H1 (cell line): ENCODE results near the gene SSH2. TPM values are rescaled to one million over a fixed set of nuclear protein-coding genes. Genes with fewer than 3 reads are reported as not detected.

ENCODE experiments used
- CTCF ChIA-PET: fragments of 300-600 bp; sonication (Branson Sonifier 250); formaldehyde crosslinking; loops from one replicate; lab custom pipeline; 2021; ENCODE audit not compliant: partially characterized antibody; lab: Charles Lee
- POLR2A ChIA-PET: fragments of 300-600 bp; sonication (Branson Sonifier 250); formaldehyde crosslinking; loops from one replicate; lab custom pipeline; 2021; ENCODE audit warnings: inconsistent platforms; ENCODE audit not compliant: partially characterized antibody; lab: Charles Lee
- DNase-seq, 2 experiments: peaks; one replicate each; pipeline versions ENCODE4 v3.0.0 to v3.0.0-alpha.2; 2010 to 2022; ENCODE audit warnings: low spot score in 2 of 2, low read depth in 1 of 2, mixed read lengths in 1 of 2
- FAIRE-seq: peaks from 2 replicates; lab custom pipeline; 2011; peaks lifted over from hg19 to GRCh38; lab: Jason Lieb, UNC
- H2AFZ ChIP-seq: 2 replicates; pipeline ENCODE4 v1.8.1; 2012; ENCODE audit warnings: low read length, inconsistent platforms
- H2AK5ac ChIP-seq: 2 replicates; pipeline ENCODE4 v1.6.1; 2013; ENCODE audit warnings: low read depth, low read length
- H2BK120ac ChIP-seq: replicated peaks from 2 replicates; pipeline ENCODE3; 2013; ENCODE audit warnings: low read depth, low read length, inconsistent platforms
- H2BK12ac ChIP-seq: 2 replicates; pipeline ENCODE4 v1.6.1; 2013; ENCODE audit warnings: low read depth, low read length
- H2BK15ac ChIP-seq: 2 replicates; pipeline ENCODE4 v1.6.1; 2013; ENCODE audit warnings: low read length
- H2BK20ac ChIP-seq: 2 replicates; pipeline ENCODE4 v1.6.1; 2013; ENCODE audit warnings: low read length
- H2BK5ac ChIP-seq: 2 replicates; pipeline ENCODE4 v1.6.1; 2013; ENCODE audit warnings: low read depth, low read length
- H3K14ac ChIP-seq: 2 replicates; pipeline ENCODE4 v1.6.1; 2013; ENCODE audit warnings: inconsistent platforms; ENCODE audit not compliant: insufficient read length
- H3K18ac ChIP-seq: 2 replicates; pipeline ENCODE4 v1.6.1; 2013; ENCODE audit warnings: low read length; ENCODE audit errors: extremely low read depth
- H3K23ac ChIP-seq: 2 replicates; pipeline ENCODE4 v1.6.1; 2013; ENCODE audit warnings: inconsistent platforms; ENCODE audit not compliant: insufficient read length
- H3K23me2 ChIP-seq: 2 replicates; pipeline ENCODE4 v1.6.1; 2013; ENCODE audit warnings: low read depth, low read length
- H3K27ac ChIP-seq: 2 replicates; pipeline ENCODE4 v1.6.1; 2011; ENCODE audit warnings: low read depth, low read length, inconsistent platforms
- H3K27me3 ChIP-seq, 4 experiments: replicated peaks in 1 of 4; 1 replicate in 1 of 4; 2 replicates in 3 of 4; pipeline versions ENCODE4 v1.6.1 to v1.8.1; 2011 to 2013; ENCODE audit warnings: low read length in 3 of 4, mild to moderate bottlenecking in 3 of 4, inconsistent platforms in 2 of 4, mixed read lengths in 2 of 4, moderate library complexity in 1 of 4; ENCODE audit not compliant: control insufficient read depth in 3 of 4, insufficient read depth in 3 of 4; ENCODE audit errors: extremely low read depth in 1 of 4
- H3K36me3 ChIP-seq, 4 experiments: 2 replicates each; pipeline versions ENCODE4 v1.6.1 to v1.8.1; 2011 to 2013; ENCODE audit warnings: mild to moderate bottlenecking in 4 of 4, low read length in 3 of 4, moderate library complexity in 2 of 4, control low read depth in 1 of 4, inconsistent platforms in 1 of 4; ENCODE audit not compliant: insufficient read depth in 4 of 4, control insufficient read depth in 2 of 4
- H3K4ac ChIP-seq: replicated peaks from 2 replicates; pipeline ENCODE3; 2013; ENCODE audit warnings: low read length, low read depth, mixed read lengths, inconsistent platforms; ENCODE audit not compliant: insufficient read length
- H3K4me1 ChIP-seq, 4 experiments: replicated peaks in 1 of 4; 1 replicate in 1 of 4; 2 replicates in 3 of 4; pipeline versions ENCODE4 v1.6.1 to v1.8.1; 2011 to 2013; ENCODE audit warnings: low read length in 3 of 4, inconsistent platforms in 2 of 4, mixed read lengths in 1 of 4; ENCODE audit not compliant: insufficient read depth in 4 of 4, control insufficient read depth in 3 of 4
- H3K4me2 ChIP-seq, 2 experiments: 2 replicates each; pipeline versions ENCODE4 v1.6.1 to v1.8.1; 2011 to 2013; ENCODE audit warnings: low read depth in 2 of 2, low read length in 2 of 2, control low read depth in 1 of 2, inconsistent platforms in 1 of 2, mild to moderate bottlenecking in 1 of 2; ENCODE audit not compliant: insufficient read depth in 1 of 2
- H3K4me3 ChIP-seq, 4 experiments: fragments of 200-600, 300-600 bp in 1 of 4; sonication (generic), shearing (Covaris generic), sonication (Bioruptor Twin) in 1 of 4; 2 replicates each; pipeline versions ENCODE4 v1.5.1 to v1.8.1; 2011 to 2016; ENCODE audit warnings: low read length in 4 of 4, low read depth in 3 of 4, control low read depth in 2 of 4, inconsistent platforms in 2 of 4, mild to moderate bottlenecking in 2 of 4, mixed read lengths in 1 of 4, moderate library complexity in 1 of 4; ENCODE audit not compliant: insufficient read depth in 2 of 4; ENCODE audit errors: extremely low read depth in 1 of 4
- H3K56ac ChIP-seq: replicated peaks from 2 replicates; pipeline ENCODE3; 2013; ENCODE audit warnings: low read depth, mild to moderate bottlenecking, mixed read lengths, low read length, inconsistent platforms; ENCODE audit not compliant: insufficient read length
- H3K79me1 ChIP-seq: 2 replicates; pipeline ENCODE4 v1.6.1; 2013; ENCODE audit warnings: low read depth, low read length, control low read depth
- H3K79me2 ChIP-seq, 2 experiments: 2 replicates each; pipeline versions ENCODE4 v1.6.1 to v1.8.1; 2012 to 2013; ENCODE audit warnings: low read length in 2 of 2, mild to moderate bottlenecking in 2 of 2, inconsistent platforms in 1 of 2; ENCODE audit not compliant: insufficient read depth in 2 of 2, control insufficient read depth in 1 of 2
- H3K9ac ChIP-seq, 4 experiments: replicated peaks in 1 of 4; 1 replicate in 1 of 4; 2 replicates in 3 of 4; pipeline versions ENCODE4 v1.6.1 to v1.8.1; 2011 to 2013; ENCODE audit warnings: low read depth in 3 of 4, low read length in 3 of 4, control low read depth in 2 of 4, mild to moderate bottlenecking in 2 of 4, moderate library complexity in 2 of 4, inconsistent platforms in 1 of 4; ENCODE audit errors: extremely low read depth in 1 of 4
- H3K9me3 ChIP-seq, 2 experiments: 2 replicates each; pipeline versions ENCODE4 v1.6.1 to v1.8.1; 2012 to 2013; ENCODE audit warnings: mild to moderate bottlenecking in 2 of 2, moderate library complexity in 2 of 2, control low read depth in 1 of 2, inconsistent platforms in 1 of 2, low read depth in 1 of 2, low read length in 1 of 2, mixed read lengths in 1 of 2; ENCODE audit not compliant: insufficient read depth in 2 of 2
- H4K20me1 ChIP-seq, 2 experiments: replicated peaks in 1 of 2; 2 replicates each; pipeline versions ENCODE3 to v1.8.1; 2011 to 2013; ENCODE audit warnings: inconsistent platforms in 2 of 2, low read length in 2 of 2, mild to moderate bottlenecking in 1 of 2; ENCODE audit not compliant: insufficient read depth in 2 of 2, control insufficient read depth in 1 of 2
- H4K5ac ChIP-seq: 2 replicates; pipeline ENCODE4 v1.6.1; 2013; ENCODE audit warnings: low read length, low read depth, mixed read lengths, inconsistent platforms; ENCODE audit not compliant: insufficient read length
- H4K8ac ChIP-seq: 2 replicates; pipeline ENCODE4 v1.8.0; 2013; ENCODE audit warnings: mild to moderate bottlenecking, moderate library complexity, low read length, inconsistent platforms; ENCODE audit not compliant: insufficient read depth; ENCODE audit errors: extremely low read depth
- H4K91ac ChIP-seq: replicated peaks from 2 replicates; pipeline ENCODE3; 2013; ENCODE audit warnings: low read length, mixed read lengths, inconsistent platforms; ENCODE audit not compliant: insufficient read length
- CBX8 ChIP-seq: fragments of 300-800, 300-1000 bp; sonication (generic); IDR thresholded peaks from 2 replicates; pipeline ENCODE4 v1.7.1; 2016; ENCODE audit warnings: low read depth, low read length, borderline replicate concordance
- MAX ChIP-seq: IDR thresholded peaks from 2 replicates; pipeline ENCODE4 v1.6.1; 2012; ENCODE audit warnings: inconsistent platforms
- NANOG ChIP-seq: IDR thresholded peaks from 2 replicates; pipeline ENCODE4 v1.6.1; 2011; ENCODE audit warnings: low read length, low read depth, mild to moderate bottlenecking, inconsistent platforms; ENCODE audit not compliant: insufficient read depth, poor library complexity, severe bottlenecking
- POLR2A ChIP-seq, 2 experiments: IDR thresholded peaks; 1 replicate in 1 of 2; 2 replicates in 1 of 2; pipeline ENCODE4 v1.6.1; 2011; ENCODE audit warnings: low read depth in 2 of 2, low read length in 2 of 2, mild to moderate bottlenecking in 2 of 2; ENCODE audit errors: control extremely low read depth in 1 of 2
- SIN3A ChIP-seq, 2 experiments: IDR thresholded peaks in 1 of 2; conservative IDR thresholded peaks in 1 of 2; 2 replicates each; pipeline ENCODE4 v1.6.1; 2011 to 2012; ENCODE audit warnings: low read length in 2 of 2, improper control_type of control experiment in 1 of 2, low read depth in 1 of 2, mild to moderate bottlenecking in 1 of 2
- SP4 ChIP-seq: IDR thresholded peaks from 2 replicates; pipeline ENCODE4 v1.6.1; 2012; ENCODE audit warnings: low read length, inconsistent platforms
- TEAD4 ChIP-seq: IDR thresholded peaks from 2 replicates; pipeline ENCODE4 v1.6.1; 2012; ENCODE audit warnings: low read depth, low read length, inconsistent platforms, mixed read lengths
- WGBS, 2 experiments: shearing (Covaris generic) in 1 of 2; methylation state at CpG; one replicate each; pipeline versions ENCODE4 v1.1.6 to v1.1.7; 2013 to 2015; ENCODE audit warnings: low lambda C conversion rate in 2 of 2, mixed read lengths in 2 of 2, inconsistent platforms in 1 of 2, low coverage in 1 of 2, missing lambda C conversion rate in 1 of 2; ENCODE audit not compliant: insufficient replicate concordance in 2 of 2, insufficient coverage in 1 of 2, insufficient read length in 1 of 2; ENCODE audit errors: extremely low coverage in 1 of 2, missing lambda C conversion rate in 1 of 2; 5-methylcytosine and 5-hydroxymethylcytosine counted together
- polyA plus RNA-seq, 7 experiments: library from polyadenylated mRNA; depleted of rRNA in 3 of 7; stranded (reverse) in 5 of 7; unstranded in 2 of 7; fragments of >200 nt in 5 of 7; fragments of 200-250 nt in 2 of 7; gene quantifications; 1 replicate in 5 of 7; 2 replicates in 1 of 7; 4 replicates in 1 of 7; pipeline versions ENCODE4 v1.2.1 to v1.2.3, GENCODE V29; 2011 to 2013; ENCODE audit warnings: missing spikeins in 2 of 7, mixed read lengths in 2 of 7
- total RNA-seq: library from RNA; stranded (reverse); fragmentation: NEBNext Ultra II Directional; extraction: Animal tissue kit (Norgen Biotek cat#: 25700); gene quantifications from 2 replicates; pipeline ENCODE4 v1.2.1, GENCODE V29; 2021
- TF ChIP-seq, protein P1 (sequence below): IDR thresholded peaks from 2 replicates; pipeline ENCODE4 v1.6.1; 2011; ENCODE audit warnings: low read depth, mild to moderate bottlenecking, low read length; ENCODE audit not compliant: insufficient read depth
- TF ChIP-seq, protein P2 (sequence below): IDR thresholded peaks from 2 replicates; pipeline ENCODE4 v1.6.1; 2012; ENCODE audit warnings: inconsistent platforms

The SSH2 gene
- total and polyA plus RNA-seq, 2 of the 8 experiments (the other 6 are each of a cell fraction or from before 2014, with no cell fraction given): 5.2 to 15.9 TPM

GRCh38 chr17:29591146-29591736 is 338.8 kb downstream of the SSH2 start:
- H3K4me3 ChIP-seq: peak overlapping the region; percentile 56 to 76 (median 64)
- peak overlapping the region; percentile 68; the same call in 1 of the 2 replicates for H2BK12ac ChIP-seq
- H3K9ac ChIP-seq: peak overlapping the region in 3 of 4 experiments; percentile 6 to 31 (median 28); a peak in 4 of 7 replicates
- peak overlapping the region; percentile 75; the same call in 1 of the 2 replicates for H2BK5ac ChIP-seq
- H2BK20ac ChIP-seq: no peak overlapping the region
- no peak overlapping the region for H3K14ac ChIP-seq
- peaks cover 0 to 6% (median 5%) of the 10 kb centered on the region in 4 experiments; a peak in 2 of 7 replicates for H3K27me3 ChIP-seq
- peak overlapping the region; percentile 75 for H4K91ac ChIP-seq
- peak overlapping the region; percentile 77; the same call in 1 of the 2 replicates for H2AFZ ChIP-seq
- no peak overlapping the region for H3K23ac ChIP-seq
- H3K4ac ChIP-seq: no peak overlapping the region
- H3K79me1 ChIP-seq: peaks cover 14% of the 10 kb centered on the region
- peaks cover 12 to 30% of the 10 kb centered on the region in 2 experiments for H4K20me1 ChIP-seq
- no peaks in the 10 kb centered on the region for H3K36me3 ChIP-seq
- H4K5ac ChIP-seq: peak overlapping the region; percentile 65
- H3K56ac ChIP-seq: peak overlapping the region; percentile 59
- FAIRE-seq (no peak), DNase-seq (no peak)
- peaks cover 36% of the 10 kb centered on the region; the same call in 1 of the 2 replicates for H3K23me2 ChIP-seq
- peak overlapping the region; percentile 93 for H3K18ac ChIP-seq
- H2BK15ac ChIP-seq: 0 out of 2 replicates have a peak overlapping the region, but pooled peaks have one; percentile 83
- no peak overlapping the region for H4K8ac ChIP-seq
- 1% methylated on average over 24 of the region's 31 CpGs; no CpG with 5 or more reads in 1 of the 2 experiments for WGBS, 2 experiments
- H2AK5ac ChIP-seq: no peak overlapping the region
- H3K4me2 ChIP-seq: peak overlapping the region; percentile 80 to 93
- H3K79me2 ChIP-seq: peaks cover 0 to 40% of the 10 kb centered on the region in 2 experiments; a peak in 2 of 4 replicates
- 0 out of 2 replicates have a peak overlapping the region, but pooled peaks have one; percentile 25 for H3K27ac ChIP-seq
- no peaks in the 10 kb centered on the region for H3K9me3 ChIP-seq
- no peak overlapping the region for H2BK120ac ChIP-seq
- ChIA-PET CTCF (interaction anchor here (0.6 to 5.0 kb wide), 13 partner anchors 15 to 553 kb away, joined by 3 to 167 read pairs (median 4); partner anchors contain the start of genes CORO6 and TP53I13), POLR2A (interaction anchor here (0.6 to 3.6 kb wide), 11 partner anchors 10 to 298 kb away, joined by 3 to 30 read pairs (median 6); partner anchors contain the start of genes NUFIP2 and TAOK1)
- peaks cover 0 to 49% (median 36%) of the 10 kb centered on the region in 4 experiments; a peak in 6 of 7 replicates for H3K4me1 ChIP-seq
- TF ChIP-seq CBX8 (no peak), TEAD4 (no peak; the same call in 1 of the 2 replicates), SIN3A (conservative IDR thresholded peaks at IDR 0.05 in 1 of 2, IDR thresholded peaks at IDR 0.05 in 1 of 2; ENCODE audit: low read depth in 1 of 2, low read length in 2 of 2) (peak in 1 of 2 experiments; percentile 10; a peak in 1 of 4 replicates), NANOG (no peak), SP4 (no peak; the same call in 1 of the 2 replicates), MAX (peak; percentile 96), POLR2A (IDR thresholded peaks at IDR 0.05; ENCODE audit: control extremely low read depth in 1 of 2, low read depth in 2 of 2, low read length in 2 of 2) (peak in 1 of 2 experiments; percentile 24; a peak in 1 of 3 replicates)
- TF ChIP-seq, protein P1, sequence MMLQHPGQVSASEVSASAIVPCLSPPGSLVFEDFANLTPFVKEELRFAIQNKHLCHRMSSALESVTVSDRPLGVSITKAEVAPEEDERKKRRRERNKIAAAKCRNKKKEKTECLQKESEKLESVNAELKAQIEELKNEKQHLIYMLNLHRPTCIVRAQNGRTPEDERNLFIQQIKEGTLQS: no peak
- TF ChIP-seq, protein P2, sequence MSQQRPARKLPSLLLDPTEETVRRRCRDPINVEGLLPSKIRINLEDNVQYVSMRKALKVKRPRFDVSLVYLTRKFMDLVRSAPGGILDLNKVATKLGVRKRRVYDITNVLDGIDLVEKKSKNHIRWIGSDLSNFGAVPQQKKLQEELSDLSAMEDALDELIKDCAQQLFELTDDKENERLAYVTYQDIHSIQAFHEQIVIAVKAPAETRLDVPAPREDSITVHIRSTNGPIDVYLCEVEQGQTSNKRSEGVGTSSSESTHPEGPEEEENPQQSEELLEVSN: peak; percentile 93
